Activated T-cell treated with anti-CD3 and anti-CD28 coated beads for 24 hours (primary cell): ENCODE measurements around the gene STRC.
"Not testable (repeated sequence)": the region's sequence is repeated elsewhere in the genome, so short reads cannot be mapped to it uniquely, and the experiment has no call there.

Source experiments
- DNase-seq: peaks from one replicate; pipeline ENCODE4 v3.0.0-alpha.2; 2020; ENCODE audit warnings: low read depth

The STRC gene

DNA sequence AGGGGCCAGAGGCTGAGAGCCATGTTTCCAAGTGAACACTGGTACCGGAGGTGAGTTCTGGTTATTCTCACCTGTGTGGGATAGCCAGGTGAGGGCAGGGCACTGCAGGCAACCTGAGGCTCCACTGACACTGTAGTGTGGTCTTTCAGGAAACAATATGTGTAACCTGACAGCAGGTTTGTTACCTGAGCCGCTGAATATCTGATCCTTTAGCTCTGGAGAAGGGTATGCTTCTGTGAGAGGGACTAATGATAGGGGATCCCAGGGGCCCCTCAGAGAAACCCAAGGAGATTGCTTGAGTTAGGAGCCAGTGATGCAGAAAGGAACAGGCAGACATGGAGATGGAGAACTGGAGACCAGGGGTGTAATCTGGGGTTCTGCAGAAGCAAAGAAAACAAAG lies at the start of gene STRC:
Gene STRC, minus strand, starts transcription at position 101 of the 400 bp plus-strand sequence. Its CDS starts 78 bp downstream, at position 23.
- DNase-seq: not testable (repeated sequence)

DNA sequence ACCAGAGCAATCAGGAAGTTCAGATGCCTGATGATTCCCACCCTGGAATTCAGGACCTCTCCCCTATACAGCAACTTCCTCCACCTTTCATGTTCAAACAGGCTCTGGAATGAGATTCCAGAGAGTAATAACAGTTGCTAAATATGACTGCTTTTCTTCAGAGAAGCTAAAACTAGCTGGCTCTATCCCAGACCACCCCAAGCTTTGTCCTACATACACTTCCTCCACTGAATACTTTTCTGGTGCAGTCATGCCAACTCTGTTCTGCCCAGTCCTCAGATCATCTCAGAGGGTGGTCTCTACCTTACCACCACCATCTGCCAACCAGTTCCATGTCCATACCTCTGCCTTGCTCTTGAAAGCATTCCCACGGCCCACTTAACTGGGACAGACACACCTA lies 47.6 kb upstream of the STRC start:
- not testable (repeated sequence) for DNase-seq

DNA sequence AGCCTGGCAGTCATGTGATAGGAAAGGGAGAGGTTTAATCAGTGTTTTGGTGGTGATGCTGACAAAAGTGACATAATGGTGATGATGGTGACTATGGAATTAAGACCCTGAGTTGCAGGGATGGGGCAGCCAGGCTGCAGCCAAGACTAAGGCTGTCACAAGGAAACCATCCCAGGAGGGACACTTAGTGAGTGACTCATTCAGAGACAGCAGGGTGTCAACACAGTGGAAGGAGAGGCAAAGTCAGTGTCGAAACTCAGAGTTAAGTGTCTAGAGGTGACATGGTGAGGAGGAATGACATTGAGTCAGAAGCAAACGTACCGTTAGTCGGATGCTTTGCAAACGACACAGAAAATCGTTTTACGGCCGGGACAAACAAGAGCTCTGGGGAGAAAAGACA lies 44.7 kb upstream of the STRC start:
- DNase-seq: not testable (repeated sequence)

DNA sequence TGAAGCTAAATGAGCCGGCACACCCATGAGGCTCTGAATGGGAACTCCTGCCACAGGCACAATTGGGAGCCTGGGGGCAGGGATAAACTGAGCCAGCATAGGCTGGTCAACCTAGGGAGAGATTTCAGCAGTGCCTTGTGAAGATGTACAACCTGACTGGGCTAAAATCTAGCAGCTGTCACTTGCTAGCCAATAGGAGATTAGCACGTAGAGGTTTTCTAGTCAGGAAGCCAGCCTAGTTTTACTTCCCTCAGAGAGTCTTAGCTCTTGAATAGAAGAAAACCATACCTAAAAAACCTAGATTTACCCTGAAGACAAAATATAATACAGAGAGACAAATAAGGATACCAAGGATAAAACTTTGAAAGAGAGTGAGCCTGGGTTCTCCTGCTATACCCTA lies 43.7 kb upstream of the STRC start:
- not testable (repeated sequence) for DNase-seq

DNA sequence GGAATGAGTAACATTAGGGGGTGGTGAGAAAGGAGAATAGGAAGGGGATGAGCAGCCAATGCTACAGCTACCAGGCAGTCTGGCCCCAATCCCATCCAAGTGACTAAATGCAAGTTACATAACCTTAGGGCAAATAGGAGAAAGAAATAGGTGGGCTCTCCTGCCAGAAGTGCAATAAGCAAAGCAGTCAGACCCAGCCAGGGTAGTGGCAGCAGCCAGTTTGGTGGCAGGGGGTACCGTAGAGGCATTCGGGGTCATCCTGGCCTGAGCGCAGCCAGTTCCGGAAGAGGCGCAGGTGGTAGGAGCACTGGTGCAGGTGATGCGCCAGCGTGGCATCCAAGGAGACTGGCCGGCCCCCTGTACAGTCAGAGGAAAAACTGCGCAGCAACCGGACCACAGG lies 41.1 kb upstream of the STRC start:
- DNase-seq: not testable (repeated sequence)

DNA sequence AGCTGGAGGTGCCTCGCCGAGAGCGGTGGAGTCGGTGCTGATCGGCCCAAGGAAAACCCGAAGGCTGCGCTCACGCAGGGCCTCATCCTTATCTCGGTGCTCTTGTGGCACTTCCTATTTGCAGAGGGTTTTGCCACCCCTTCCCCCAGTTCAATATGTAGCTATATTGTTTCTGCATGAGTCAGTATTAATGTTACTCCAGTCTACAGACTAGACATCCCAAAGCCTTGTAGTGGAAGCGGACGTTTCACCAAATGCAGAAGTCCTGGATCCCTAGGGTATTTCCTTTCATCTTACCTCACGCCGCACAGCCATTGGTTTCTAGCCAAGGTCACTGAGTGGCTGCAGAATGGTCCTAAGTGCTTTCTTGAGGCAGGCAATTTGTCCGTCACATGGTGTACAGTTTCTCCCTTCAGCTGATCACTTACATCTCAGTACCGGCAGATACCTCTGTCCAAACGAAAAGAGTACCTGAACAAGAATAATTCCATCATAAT lies 30.9 kb upstream of the STRC start:
- DNase-seq: not testable (repeated sequence)

DNA sequence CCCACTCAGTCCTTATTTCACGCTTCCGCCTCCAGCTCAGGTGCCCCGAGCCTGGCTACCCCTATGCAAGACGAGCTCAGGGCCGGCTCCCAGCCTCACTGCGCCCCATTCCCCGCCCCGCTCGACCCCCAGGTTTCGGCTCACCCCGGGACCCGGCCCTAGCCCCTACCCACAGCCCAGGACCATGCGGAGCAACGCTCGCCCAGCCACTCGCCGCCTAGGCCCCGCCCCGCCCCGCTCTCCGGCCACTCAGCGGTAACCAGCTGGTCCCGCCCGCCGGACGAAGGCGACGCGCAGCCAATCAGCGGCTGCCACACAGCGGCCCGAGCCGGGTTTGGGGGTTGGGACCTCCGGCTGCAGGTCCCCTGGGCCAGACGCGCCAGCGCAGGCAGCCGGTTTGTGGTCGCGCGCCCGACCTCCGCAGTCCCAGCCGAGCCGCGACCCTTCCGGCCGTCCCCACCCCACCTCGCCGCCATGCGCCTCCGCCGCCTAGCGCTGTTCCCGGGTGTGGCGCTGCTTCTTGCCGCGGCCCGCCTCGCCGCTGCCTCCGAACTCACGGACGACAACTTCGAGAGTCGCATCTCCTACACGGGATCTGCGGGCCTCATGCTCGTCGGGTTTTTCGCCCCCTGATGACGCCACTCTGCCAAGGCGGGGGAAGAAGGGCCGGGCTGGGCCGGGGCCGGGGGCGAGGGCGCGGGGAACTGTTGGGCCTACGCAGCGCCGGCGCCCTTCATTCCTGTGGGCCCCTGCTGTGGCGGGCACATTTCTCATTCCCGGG lies 30.2 kb upstream of the STRC start, which contains the start of gene CATSPER2:
Gene CATSPER2, minus strand, starts transcription at position 196 of the 781 bp plus-strand sequence. CDS start 783 bp downstream, outside the sequence.
- DNase-seq: no peak

DNA sequence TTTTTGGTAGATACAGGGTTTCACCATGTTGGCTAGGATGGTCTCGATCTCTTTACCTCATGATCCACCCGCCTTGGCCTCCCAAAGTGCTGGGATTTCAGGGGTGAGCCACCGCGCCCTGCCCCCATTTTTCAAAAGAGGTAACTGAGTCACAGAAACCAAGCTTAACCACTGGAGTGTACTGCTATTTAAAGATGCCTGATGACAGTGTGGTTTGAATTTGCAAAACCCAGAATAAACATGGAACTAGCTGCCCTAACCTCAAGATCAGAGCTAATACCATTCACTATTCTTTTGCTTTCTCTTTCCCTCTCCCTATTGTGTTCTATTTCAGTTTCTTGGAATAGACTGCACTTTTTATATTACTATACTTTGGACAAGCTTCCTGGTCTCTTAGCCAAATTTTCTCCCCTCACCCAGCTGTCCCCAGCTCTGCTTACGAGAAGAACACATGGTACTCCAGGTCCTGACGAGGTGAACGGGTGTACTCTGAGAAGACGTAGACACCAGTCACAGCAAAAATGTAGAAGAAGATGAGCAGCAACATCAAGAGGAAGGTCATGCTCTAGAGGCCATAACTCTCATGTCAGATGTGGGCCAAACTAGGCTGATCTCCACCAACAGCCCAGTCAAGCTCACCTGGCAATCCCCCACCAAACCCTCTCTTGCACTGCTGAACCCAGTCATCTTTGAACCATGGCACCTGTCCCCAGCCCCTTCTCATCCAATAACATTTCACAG lies 20.0 kb upstream of the STRC start:
- DNase-seq: not testable (repeated sequence)

DNA sequence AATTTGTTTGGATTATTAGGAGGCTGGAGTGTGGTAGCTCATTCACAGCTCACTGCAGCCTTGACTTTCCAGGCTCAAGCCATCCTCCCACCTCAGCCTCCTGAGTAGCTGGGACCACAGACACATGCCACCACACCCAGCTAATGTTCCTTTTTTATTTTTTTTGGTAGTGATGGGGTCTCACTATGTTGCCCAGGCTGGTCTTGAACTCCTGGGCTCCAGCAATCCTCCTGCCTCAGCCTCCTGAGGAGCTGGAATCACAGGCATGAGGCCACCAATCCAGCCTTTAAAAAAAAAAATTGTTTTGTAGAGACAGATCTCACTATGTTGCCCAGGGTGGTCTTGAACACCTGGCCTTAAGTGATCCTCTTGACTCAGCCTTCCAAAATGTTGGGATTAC lies 8.3 kb upstream of the STRC start:
- DNase-seq: not testable (repeated sequence)

DNA sequence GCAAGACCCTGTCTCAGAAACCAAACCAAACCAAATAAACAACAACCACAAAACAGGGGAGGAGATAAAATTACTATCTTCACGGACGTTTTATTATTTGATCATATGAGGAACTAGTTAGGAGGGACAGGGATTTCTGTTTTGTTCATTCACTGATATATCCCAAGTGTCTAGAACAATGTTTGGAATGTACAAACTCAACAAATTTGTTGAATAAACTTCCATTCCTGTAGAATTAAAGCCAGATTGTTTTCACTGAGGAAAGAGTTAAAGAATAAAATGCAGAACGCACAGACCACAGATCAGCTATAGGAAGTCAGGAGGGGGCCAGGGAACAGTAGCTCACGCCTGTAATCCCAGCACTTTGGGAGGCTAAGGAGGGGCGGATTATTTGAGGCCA lies 6.5 kb upstream of the STRC start:
- no peak for DNase-seq

DNA sequence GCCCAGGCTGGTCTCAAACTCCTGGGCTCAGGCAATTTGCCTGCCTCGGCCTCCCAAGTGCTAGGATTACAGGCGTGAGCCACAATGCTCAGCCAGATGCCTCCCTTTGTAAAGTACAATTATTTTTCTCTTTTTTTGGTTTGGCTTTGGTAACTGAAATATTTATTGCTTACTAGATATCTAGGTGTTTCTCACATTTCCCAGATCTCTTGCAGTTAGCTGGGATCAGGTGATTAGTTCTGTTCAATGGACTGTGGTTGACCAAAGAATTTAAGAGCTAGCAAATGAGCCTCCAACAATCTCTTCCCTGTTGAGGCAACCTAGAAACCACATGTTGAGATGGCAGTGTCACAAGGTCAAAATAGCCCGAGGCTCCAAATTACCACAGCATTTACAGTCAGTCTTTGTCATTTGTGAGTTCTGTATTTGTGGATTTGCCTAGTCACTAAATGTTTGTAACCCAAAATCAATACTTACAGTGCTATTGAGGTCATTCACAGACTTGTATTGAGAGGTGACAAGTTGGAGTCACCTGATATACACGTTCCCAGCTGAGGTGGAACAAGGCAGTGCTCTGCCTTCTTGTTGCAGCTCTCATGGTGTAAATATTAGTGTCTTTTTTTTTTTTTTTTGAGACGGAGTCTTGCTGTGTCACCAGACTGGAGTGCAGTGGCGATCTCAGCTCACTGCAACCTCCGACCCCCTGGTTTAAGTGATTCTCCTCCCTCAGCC lies 3.6 kb upstream of the STRC start:
- not testable (repeated sequence) for DNase-seq

DNA sequence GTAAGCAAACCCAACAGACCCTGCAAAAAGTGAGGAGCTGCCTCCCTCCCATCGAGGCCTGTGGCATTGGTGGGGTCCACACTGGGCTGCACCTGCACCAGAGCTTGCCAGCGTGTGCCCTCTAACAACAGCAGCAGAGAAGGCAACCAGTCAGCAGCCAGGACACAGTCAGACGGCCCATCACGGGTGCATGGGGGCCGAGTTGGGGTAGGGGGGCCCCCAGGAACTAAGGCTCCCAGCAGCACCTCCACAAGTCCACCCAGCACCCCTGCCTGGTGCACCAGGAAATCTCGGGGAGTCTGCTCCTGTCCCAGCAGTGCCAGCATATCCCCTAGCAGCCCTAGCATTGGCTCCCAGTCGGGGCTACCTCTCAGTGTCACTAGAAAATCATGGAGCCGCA lies 850 bp downstream of the STRC start:
- DNase-seq: not testable (repeated sequence)

DNA sequence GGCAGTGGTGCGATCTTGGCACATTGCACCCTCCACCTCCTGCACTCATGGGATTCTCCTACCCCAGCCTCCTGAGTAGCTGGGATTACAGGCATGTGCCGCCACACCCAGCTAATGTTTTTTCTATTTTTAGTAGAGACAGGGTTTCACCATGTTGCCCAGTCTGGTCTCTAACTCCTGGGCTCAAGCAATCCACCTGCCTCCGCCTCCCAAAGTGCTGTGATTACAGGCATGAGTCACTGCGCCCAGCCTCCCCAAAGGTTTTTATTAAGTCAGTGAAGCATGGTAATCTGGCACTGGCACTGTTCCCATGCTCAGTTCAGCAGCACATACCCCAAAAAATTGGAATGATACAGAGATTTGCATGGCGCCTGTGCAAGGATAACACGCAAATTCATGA lies 16.4 kb downstream of the STRC start:
- DNase-seq: not testable (repeated sequence)

DNA sequence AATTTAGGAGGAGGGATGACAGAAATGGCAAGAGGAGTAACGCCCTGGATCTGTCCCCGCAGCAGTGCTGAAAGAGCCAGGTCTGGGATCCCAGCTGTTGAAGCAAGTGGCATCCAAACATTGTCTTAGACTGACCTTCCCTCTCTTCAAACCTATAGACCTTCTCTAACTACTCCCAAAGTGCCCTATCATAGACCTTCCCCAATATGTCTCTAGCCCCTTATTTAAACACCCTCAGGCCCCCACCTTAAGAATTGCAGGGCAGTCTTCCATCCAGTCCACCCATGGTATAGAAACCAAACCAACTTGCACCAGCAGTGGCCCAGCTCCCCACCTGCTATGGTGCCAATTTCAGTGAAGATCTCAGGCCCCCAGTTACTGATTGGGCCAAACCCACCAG lies 18.4 kb downstream of the STRC start:
- DNase-seq: not testable (repeated sequence)

DNA sequence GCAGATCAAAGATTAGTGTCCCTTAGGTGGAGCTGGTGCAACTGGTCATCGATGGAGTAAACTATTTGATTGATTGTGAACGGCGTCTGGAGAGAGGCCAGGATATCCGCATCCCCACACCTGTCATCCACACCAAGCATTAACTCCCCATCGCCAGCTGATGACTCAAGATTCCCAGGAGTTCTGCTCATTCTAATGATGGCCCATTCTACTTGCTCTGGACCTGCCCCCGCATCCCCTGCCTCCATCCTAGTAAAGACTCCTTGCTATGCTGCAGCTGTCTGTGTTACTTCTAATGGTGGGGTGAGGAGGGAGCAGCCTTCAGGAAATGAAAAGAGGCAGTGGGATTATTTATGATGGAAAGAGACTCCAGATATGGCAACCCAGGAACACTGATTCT lies 19.5 kb downstream of the STRC start:
- DNase-seq: not testable (repeated sequence)

DNA sequence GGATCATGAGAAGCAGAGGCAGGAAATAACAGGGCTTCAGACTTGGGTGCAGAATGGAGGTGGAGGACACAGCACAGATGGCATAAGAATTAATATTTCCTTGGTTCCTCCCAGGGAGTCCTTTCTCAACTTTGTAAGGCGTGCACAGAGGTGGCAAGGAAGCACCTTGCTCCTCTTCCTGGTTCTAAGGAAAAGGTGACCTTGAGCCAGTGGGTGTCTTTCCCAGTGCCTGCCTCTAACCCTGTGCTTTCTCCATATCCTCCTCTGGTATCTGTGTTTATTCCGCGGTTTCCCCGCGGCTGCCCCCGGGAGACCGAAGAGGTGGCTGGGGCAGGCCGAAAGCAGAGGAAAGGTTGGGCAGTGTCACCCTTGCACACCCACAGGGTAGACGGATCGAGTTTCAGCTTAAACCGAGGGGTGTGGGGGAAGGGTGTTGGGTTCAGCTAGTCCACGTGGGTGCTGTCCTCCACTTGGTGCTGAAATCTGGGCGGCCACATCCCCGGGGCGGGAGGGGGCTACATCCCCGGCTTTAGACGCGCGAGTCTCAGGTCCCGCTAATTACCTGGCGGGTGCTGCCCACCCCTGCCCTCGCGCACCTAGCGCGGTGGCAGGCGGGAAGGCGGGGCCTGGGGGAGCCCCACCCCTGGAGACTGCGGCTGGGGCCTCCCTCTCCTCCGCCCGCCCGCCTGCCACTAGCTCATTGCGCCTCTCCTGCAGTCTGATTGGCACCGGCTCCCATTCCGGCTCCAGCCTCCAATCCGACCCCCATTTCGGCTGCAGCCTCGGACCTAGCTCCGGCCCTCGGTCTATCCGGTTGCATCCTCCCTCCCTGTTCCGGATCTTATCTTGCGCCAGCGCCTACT lies 25.0 kb downstream of the STRC start, which contains the start of gene CKMT1B:
Gene CKMT1B, plus strand, starts transcription at position 700 of the 863 bp plus-strand sequence. CDS start 192 bp downstream, outside the sequence.
- not testable (repeated sequence) for DNase-seq

DNA sequence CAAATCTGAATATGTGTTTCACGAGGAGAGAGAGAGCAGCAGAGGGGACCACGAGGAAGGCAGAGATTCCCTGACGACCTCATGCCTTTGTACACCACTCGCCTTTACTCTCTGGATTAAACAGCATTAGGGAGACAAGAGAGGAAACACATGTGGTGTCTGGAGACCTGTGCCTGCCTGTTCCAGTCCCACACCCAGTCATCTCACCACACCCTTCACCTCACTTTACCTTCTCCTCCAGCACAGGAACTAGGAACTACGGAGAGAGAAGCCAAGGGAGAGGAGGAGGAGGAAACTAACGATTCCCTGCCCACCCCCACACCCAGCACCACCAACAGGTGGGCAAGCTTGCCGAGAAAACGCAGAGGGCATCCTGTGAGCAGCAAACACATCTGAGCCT lies 25.8 kb downstream of the STRC start:
- not testable (repeated sequence) for DNase-seq

DNA sequence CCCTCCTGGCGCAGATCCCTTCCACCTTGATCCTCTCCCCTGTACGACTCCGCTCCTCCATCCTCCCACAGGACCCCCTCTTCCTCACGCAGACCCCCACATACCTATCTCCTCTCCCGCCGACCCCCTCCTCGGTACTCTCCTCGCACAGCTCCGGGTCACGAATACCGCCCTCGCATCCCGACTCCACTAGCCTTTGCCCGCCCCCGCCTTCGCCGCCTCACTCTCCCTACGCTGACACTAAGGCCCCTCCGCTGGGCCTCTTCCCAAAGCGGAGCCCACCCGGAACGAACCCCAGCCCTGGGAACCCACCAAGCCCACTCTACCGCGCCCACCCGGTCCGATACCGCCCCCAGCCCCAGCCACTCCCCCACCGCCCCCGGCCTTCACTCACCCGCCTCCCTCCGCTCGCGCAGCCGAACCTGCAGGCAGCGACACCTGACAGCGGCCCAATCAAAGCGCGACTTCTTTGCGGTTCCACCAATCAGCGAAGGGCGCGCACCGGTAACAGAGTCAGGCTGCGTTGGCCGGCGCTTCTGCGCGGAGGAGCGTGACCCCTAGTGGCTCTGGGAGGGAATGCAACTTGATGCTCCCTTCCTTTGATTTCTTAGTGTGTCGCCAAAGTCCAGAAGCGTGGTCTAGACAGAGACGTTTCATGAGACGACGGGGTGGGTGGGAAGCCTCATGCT lies 28.7 kb downstream of the STRC start, which contains the start of gene PPIP5K1:
Gene PPIP5K1, minus strand, starts transcription at position 431 of the 689 bp plus-strand sequence. CDS start 5,704 bp downstream, outside the sequence.
- DNase-seq: not testable (repeated sequence)

DNA sequence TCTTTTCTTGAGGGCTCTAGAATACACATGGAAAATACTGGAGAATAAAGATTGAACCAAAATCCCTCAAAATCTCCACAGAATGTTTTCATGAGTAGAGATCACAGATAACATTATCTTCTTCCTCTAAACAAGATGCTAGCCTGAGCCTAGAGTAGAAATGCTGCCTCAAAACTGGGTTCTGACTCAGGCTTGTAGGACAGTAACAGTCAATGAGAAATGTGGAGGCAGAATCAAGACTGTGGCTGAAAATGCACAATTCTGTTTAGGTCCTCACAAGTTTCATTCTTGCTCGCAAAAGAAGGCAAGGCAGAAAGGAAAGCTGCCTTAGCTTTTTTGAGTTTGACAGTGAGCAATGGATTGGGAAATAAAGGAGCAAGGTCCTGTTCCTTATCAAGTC lies 44.0 kb downstream of the STRC start:
- not testable (repeated sequence) for DNase-seq

DNA sequence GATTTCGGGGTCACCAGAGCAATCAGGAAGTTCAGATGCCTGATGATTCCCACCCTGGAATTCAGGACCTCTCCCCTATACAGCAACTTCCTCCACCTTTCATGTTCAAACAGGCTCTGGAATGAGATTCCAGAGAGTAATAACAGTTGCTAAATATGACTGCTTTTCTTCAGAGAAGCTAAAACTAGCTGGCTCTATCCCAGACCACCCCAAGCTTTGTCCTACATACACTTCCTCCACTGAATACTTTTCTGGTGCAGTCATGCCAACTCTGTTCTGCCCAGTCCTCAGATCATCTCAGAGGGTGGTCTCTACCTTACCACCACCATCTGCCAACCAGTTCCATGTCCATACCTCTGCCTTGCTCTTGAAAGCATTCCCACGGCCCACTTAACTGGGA lies 52.0 kb downstream of the STRC start:
- not testable (repeated sequence) for DNase-seq
